Activated T-helper 17 cell treated with anti-CD3 and anti-CD28 coated beads, Interleukin-2, amount 50 U/mL, for 72 hours (primary cell): ENCODE data around the gene NOCT. TPM values are rescaled to one million over a fixed set of nuclear protein-coding genes. Genes with fewer than 3 reads are reported as not detected.
"Not testable (repeated sequence)": the region's sequence is repeated elsewhere in the genome, so short reads cannot be mapped to it uniquely, and the experiment has no call there.

ENCODE experiments used
- ATAC-seq: fragments of 150-1000 bp; cut with Tn5 transposase; replicated peaks from 2 replicates; pipeline ENCODE4 v1.10.0; 2021; ENCODE audit warnings: mild to moderate bottlenecking, moderate library complexity
- H3K27ac Mint-ChIP-seq: one replicate; pipeline ENCODE4 v1.8.0; 2022; ENCODE audit warnings: mixed read lengths
- H3K27me3 Mint-ChIP-seq: one replicate; pipeline ENCODE4 v1.8.0; 2022; ENCODE audit warnings: mixed read lengths
- H3K36me3 Mint-ChIP-seq: one replicate; pipeline ENCODE4 v1.8.0; 2022; ENCODE audit warnings: low read depth, mild to moderate bottlenecking, mixed read lengths
- H3K4me1 Mint-ChIP-seq: one replicate; pipeline ENCODE4 v1.8.0; 2022; ENCODE audit warnings: mixed read lengths
- H3K4me3 Mint-ChIP-seq: one replicate; pipeline ENCODE4 v1.8.0; 2022; ENCODE audit warnings: mild to moderate bottlenecking, mixed read lengths
- H3K9me3 Mint-ChIP-seq: one replicate; pipeline ENCODE4 v1.8.0; 2022; ENCODE audit warnings: mixed read lengths
- total RNA-seq, 2 donors: library from RNA; stranded (reverse); gene quantifications; one replicate each; pipeline ENCODE4 v1.2.3, GENCODE V29; 2022

NOCT gene
- total RNA-seq, 2 donors from 2014 or later = 12.4 to 18.7 TPM

GRCh38 chr4:138999666-139000065 is 15.9 kb upstream of the NOCT start:
- Mint-ChIP-seq H3K36me3 (no peaks in the 10 kb centered on the region), H3K27ac (no peak overlapping the region), H3K4me1 (no peaks in the 10 kb centered on the region), H3K9me3 (no peaks in the 10 kb centered on the region), H3K4me3 (no peak overlapping the region), H3K27me3 (no peaks in the 10 kb centered on the region)
- ATAC-seq = no peak

GRCh38 chr4:139000134-139000533 is 15.4 kb upstream of the NOCT start:
- H3K27me3 Mint-ChIP-seq, H3K9me3 Mint-ChIP-seq, H3K4me1 Mint-ChIP-seq, ATAC-seq, H3K36me3 Mint-ChIP-seq, H3K4me3 Mint-ChIP-seq, H3K27ac Mint-ChIP-seq: not testable (repeated sequence)

- not testable (repeated sequence) for H3K27ac Mint-ChIP-seq, H3K9me3 Mint-ChIP-seq, ATAC-seq, H3K36me3 Mint-ChIP-seq, H3K27me3 Mint-ChIP-seq, H3K4me3 Mint-ChIP-seq, H3K4me1 Mint-ChIP-seq
Observed at GRCh38 chr4:139001430-139001829, 14.2 kb upstream of the NOCT start.

GRCh38 chr4:139003668-139004067 is 11.9 kb upstream of the NOCT start:
- not testable (repeated sequence) for H3K27ac Mint-ChIP-seq, ATAC-seq, H3K4me3 Mint-ChIP-seq, H3K9me3 Mint-ChIP-seq, H3K36me3 Mint-ChIP-seq, H3K27me3 Mint-ChIP-seq, H3K4me1 Mint-ChIP-seq

GRCh38 chr4:139005774-139006173 is 9.8 kb upstream of the NOCT start:
- Mint-ChIP-seq H3K4me1 (no peaks in the 10 kb centered on the region), H3K27me3 (no peaks in the 10 kb centered on the region), H3K4me3 (no peak overlapping the region), H3K36me3 (no peaks in the 10 kb centered on the region), H3K27ac (no peak overlapping the region), H3K9me3 (no peaks in the 10 kb centered on the region)
- no peak for ATAC-seq

- no peak overlapping the region for H3K27ac Mint-ChIP-seq
- H3K27me3 Mint-ChIP-seq = no peaks in the 10 kb centered on the region
- no peaks in the 10 kb centered on the region for H3K36me3 Mint-ChIP-seq
- no peaks in the 10 kb centered on the region for H3K4me1 Mint-ChIP-seq
- ATAC-seq = no peak
- no peaks in the 10 kb centered on the region for H3K9me3 Mint-ChIP-seq
- H3K4me3 Mint-ChIP-seq = no peak overlapping the region
Observed at GRCh38 chr4:139007640-139008039, 7.9 kb upstream of the NOCT start.

- not testable (repeated sequence) for H3K27me3 Mint-ChIP-seq, H3K4me3 Mint-ChIP-seq, H3K9me3 Mint-ChIP-seq, H3K27ac Mint-ChIP-seq, H3K36me3 Mint-ChIP-seq, H3K4me1 Mint-ChIP-seq, ATAC-seq
Observed at GRCh38 chr4:139008278-139008677, 7.3 kb upstream of the NOCT start.

- ATAC-seq = no peak
- Mint-ChIP-seq H3K9me3 (no peaks in the 10 kb centered on the region), H3K4me3 (no peak overlapping the region), H3K4me1 (peaks cover 10% of the 10 kb centered on the region), H3K36me3 (no peaks in the 10 kb centered on the region), H3K27ac (no peak overlapping the region), H3K27me3 (no peaks in the 10 kb centered on the region)
Observed at GRCh38 chr4:139009702-139010101, 5.9 kb upstream of the NOCT start.

GRCh38 chr4:139011225-139011950 is 4.2 kb upstream of the NOCT start:
- peaks cover 15% of the 10 kb centered on the region for H3K4me1 Mint-ChIP-seq
- H3K4me3 Mint-ChIP-seq = no peak overlapping the region
- no peak overlapping the region for H3K27ac Mint-ChIP-seq
- no peak for ATAC-seq
- H3K27me3 Mint-ChIP-seq = no peaks in the 10 kb centered on the region
- H3K9me3 Mint-ChIP-seq = no peaks in the 10 kb centered on the region
- peaks cover 4% of the 10 kb centered on the region for H3K36me3 Mint-ChIP-seq

GRCh38 chr4:139014371-139015268 is 961 bp upstream of the NOCT start:
- Mint-ChIP-seq H3K4me1 (peaks cover 25% of the 10 kb centered on the region), H3K36me3 (peaks cover 26% of the 10 kb centered on the region), H3K4me3 (peak overlapping the region; percentile 82), H3K27me3 (no peaks in the 10 kb centered on the region), H3K27ac (peak overlapping the region; percentile 90), H3K9me3 (no peaks in the 10 kb centered on the region)
- ATAC-seq = peak; percentile 56

GRCh38 chr4:139015948-139016471 is 429 bp downstream of the NOCT start:
- H3K27me3 Mint-ChIP-seq = no peaks in the 10 kb centered on the region
- H3K9me3 Mint-ChIP-seq = no peaks in the 10 kb centered on the region
- H3K4me1 Mint-ChIP-seq = peaks cover 34% of the 10 kb centered on the region
- H3K4me3 Mint-ChIP-seq = peak overlapping the region; percentile 82
- ATAC-seq = peak; percentile 33
- peak overlapping the region; percentile 90 for H3K27ac Mint-ChIP-seq
- H3K36me3 Mint-ChIP-seq = peaks cover 35% of the 10 kb centered on the region

GRCh38 chr4:139017861-139018260 is 2.3 kb downstream of the NOCT start:
- H3K4me1 Mint-ChIP-seq = peaks cover 34% of the 10 kb centered on the region
- ATAC-seq = no peak
- no peaks in the 10 kb centered on the region for H3K27me3 Mint-ChIP-seq
- peaks cover 41% of the 10 kb centered on the region for H3K36me3 Mint-ChIP-seq
- H3K9me3 Mint-ChIP-seq = no peaks in the 10 kb centered on the region
- no peak overlapping the region for H3K27ac Mint-ChIP-seq
- peak overlapping the region; percentile 45 for H3K4me3 Mint-ChIP-seq

GRCh38 chr4:139018501-139018900 is 2.9 kb downstream of the NOCT start:
- no peaks in the 10 kb centered on the region for H3K27me3 Mint-ChIP-seq
- no peak for ATAC-seq
- H3K9me3 Mint-ChIP-seq = no peaks in the 10 kb centered on the region
- H3K36me3 Mint-ChIP-seq = peaks cover 47% of the 10 kb centered on the region
- peak overlapping the region; percentile 5 for H3K27ac Mint-ChIP-seq
- peaks cover 34% of the 10 kb centered on the region for H3K4me1 Mint-ChIP-seq
- H3K4me3 Mint-ChIP-seq = peak overlapping the region; percentile 45

GRCh38 chr4:139018971-139019758 is 3.6 kb downstream of the NOCT start:
- ATAC-seq = no peak
- Mint-ChIP-seq H3K27ac (no peak overlapping the region), H3K4me3 (peak overlapping the region; percentile 45), H3K27me3 (no peaks in the 10 kb centered on the region), H3K4me1 (peaks cover 27% of the 10 kb centered on the region), H3K9me3 (no peaks in the 10 kb centered on the region), H3K36me3 (peaks cover 53% of the 10 kb centered on the region)
